Body of pancreas (tissue), 4 donors: ENCODE results near the gene CARD8. TPM values are rescaled to one million over a fixed set of nuclear protein-coding genes. Genes with fewer than 3 reads are reported as not detected.

Experiments
- ATAC-seq: fragments of 150-250 bp; one replicate; pipeline ENCODE4 v1.9.1; 2016
- DNase-seq, 4 donors: peaks; one replicate each; pipeline ENCODE4 v3.0.0-alpha.2; 2019
- H3K27ac ChIP-seq, 4 donors: fragments of 200-600 bp; sonication (generic); 1 replicate in 3 of 4; 2 replicates in 1 of 4; pipeline versions ENCODE4 v1.5.1 to v1.6.1; 2016 to 2019; ENCODE audit warnings: mild to moderate bottlenecking in 1 of 4, mixed read lengths in 1 of 4, moderate library complexity in 1 of 4
- H3K27me3 ChIP-seq, 2 donors: fragments of 200-600 bp; sonication (generic); one replicate each; pipeline ENCODE4 v1.6.0; 2016; ENCODE audit warnings: mild to moderate bottlenecking in 1 of 2
- H3K36me3 ChIP-seq, 2 donors: fragments of 200-600 bp; sonication (generic); replicated peaks in 1 of 2; 2 replicates each; pipeline ENCODE4 v1.5.1; 2016; ENCODE audit warnings: low read depth in 2 of 2; ENCODE audit not compliant: insufficient read depth in 1 of 2
- H3K4me1 ChIP-seq: fragments of 200-600 bp; sonication (generic); one replicate; pipeline ENCODE4 v1.6.0; 2016
- H3K4me3 ChIP-seq, 2 donors: fragments of 200-600 bp; sonication (generic); 1 replicate in 1 of 2; 2 replicates in 1 of 2; pipeline ENCODE4 v1.5.1; 2016 to 2019
- H3K9me3 ChIP-seq, 3 donors: fragments of 200-600 bp; sonication (generic); 1 replicate in 2 of 3; 2 replicates in 1 of 3; pipeline ENCODE4 v1.5.1; 2016
- CTCF ChIP-seq, 7 experiments: fragments of 450-650 bp in 4 of 7; fragments of 200-600 bp in 3 of 7; sonication (generic) in 3 of 7; IDR thresholded peaks; one replicate each; pipeline ENCODE4 v1.5.1; 2016 to 2019; ENCODE audit warnings: antibody characterized with exemption in 7 of 7
- POLR2A ChIP-seq, 3 donors: fragments of 450-650 bp; IDR thresholded peaks; one replicate each; pipeline ENCODE4 v1.6.1; 2016; ENCODE audit warnings: antibody characterized with exemption in 3 of 3, mild to moderate bottlenecking in 2 of 3
- WGBS, 2 donors: methylation state at CpG; one replicate each; pipeline ENCODE4 v1.1.5; 2017; 5-methylcytosine and 5-hydroxymethylcytosine counted together
- intact Hi-C: fragments of 100-400 bp; cut with DNase I; formaldehyde crosslinking; loops from one replicate; pipeline ENCODE4 v1.15.1; 2023
- total RNA-seq, 2 donors: library from RNA; depleted of rRNA; stranded (reverse); fragments of >200 nt; gene quantifications; one replicate each; pipeline ENCODE4 v1.1.0, GENCODE V29; 2016

Gene CARD8
- total RNA-seq, 2 donors from 2014 or later, result 23.7 to 24.4 TPM

DNA sequence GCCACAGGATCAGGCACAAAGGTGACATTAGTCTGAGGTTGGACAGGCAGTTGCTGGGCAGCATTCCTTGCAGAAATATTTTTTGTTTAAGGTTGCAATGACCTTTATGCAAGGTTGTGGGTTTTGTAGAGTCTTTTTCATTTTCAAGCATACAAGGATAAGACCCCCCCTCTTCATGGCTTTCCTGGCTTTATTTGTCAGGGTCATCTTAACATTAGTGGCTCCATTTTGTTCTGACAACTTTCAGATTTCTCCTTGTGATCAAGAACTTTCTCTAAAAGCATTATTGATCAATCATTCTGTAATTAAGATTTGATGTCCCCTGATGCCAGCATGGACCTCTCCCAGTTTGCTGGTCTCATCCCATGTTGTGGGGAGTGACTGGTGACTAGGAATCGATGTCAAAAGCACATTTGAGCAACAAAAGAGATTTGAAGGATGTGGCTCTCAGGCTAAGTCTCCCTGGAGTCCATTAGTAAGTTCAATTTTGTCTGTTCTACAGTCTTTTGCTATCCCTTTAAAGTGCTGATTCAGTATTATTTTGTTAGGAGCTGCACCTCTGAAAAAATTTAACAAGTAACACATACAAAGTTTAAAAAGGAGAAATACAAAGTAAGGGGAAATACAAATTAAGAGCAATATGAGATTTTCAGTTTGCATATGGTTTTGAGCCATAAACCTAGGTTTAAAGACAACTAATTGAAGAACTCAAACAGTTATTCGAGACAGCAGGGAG is 5.3 kb downstream of the CARD8 start:
- DNase-seq (no peak), ATAC-seq (no peak)
- H3K27ac ChIP-seq, result peak overlapping the region in 1 of 4 donors; percentile 66
- H3K9me3 ChIP-seq, result no peaks in the 10 kb centered on the region
- 84 to 85% methylated on average over 2 of the region's 2 CpGs for whole genome bisulfite sequencing, 2 donors
- H3K36me3 ChIP-seq, result no peaks in the 10 kb centered on the region
- intact Hi-C loops, result no loop called here
- TF ChIP-seq CTCF (IDR thresholded peaks at IDR 0.05) (no peak), POLR2A (IDR thresholded peaks at IDR 0.05) (no peak)
- H3K4me3 ChIP-seq, result no peak overlapping the region
- H3K27me3 ChIP-seq, result no peaks in the 10 kb centered on the region
- H3K4me1 ChIP-seq, result peaks cover 24% of the 10 kb centered on the region

GRCh38 chr19:48249502-48250014 is 6.2 kb downstream of the CARD8 start:
- no peak for TF ChIP-seq CTCF (IDR thresholded peaks at IDR 0.05)
- TF ChIP-seq POLR2A (IDR thresholded peaks at IDR 0.05), result peak in 2 of 3 donors; percentile 31 to 55
- ATAC-seq (no peak), DNase-seq (peak in 3 of 4 donors; percentile 16 to 58 (median 18))
- intact Hi-C loops, result no loop called here
- peak overlapping the region in 2 of 4 donors; percentile 34 to 66 for H3K27ac ChIP-seq
- H3K4me1 ChIP-seq, result peaks cover 17% of the 10 kb centered on the region
- no peaks in the 10 kb centered on the region for H3K36me3 ChIP-seq
- WGBS, 2 donors, result 65 to 84% methylated on average over 13 of the region's 13 CpGs
- no peaks in the 10 kb centered on the region for H3K9me3 ChIP-seq
- H3K27me3 ChIP-seq, result no peaks in the 10 kb centered on the region
- H3K4me3 ChIP-seq, result no peak overlapping the region

DNA sequence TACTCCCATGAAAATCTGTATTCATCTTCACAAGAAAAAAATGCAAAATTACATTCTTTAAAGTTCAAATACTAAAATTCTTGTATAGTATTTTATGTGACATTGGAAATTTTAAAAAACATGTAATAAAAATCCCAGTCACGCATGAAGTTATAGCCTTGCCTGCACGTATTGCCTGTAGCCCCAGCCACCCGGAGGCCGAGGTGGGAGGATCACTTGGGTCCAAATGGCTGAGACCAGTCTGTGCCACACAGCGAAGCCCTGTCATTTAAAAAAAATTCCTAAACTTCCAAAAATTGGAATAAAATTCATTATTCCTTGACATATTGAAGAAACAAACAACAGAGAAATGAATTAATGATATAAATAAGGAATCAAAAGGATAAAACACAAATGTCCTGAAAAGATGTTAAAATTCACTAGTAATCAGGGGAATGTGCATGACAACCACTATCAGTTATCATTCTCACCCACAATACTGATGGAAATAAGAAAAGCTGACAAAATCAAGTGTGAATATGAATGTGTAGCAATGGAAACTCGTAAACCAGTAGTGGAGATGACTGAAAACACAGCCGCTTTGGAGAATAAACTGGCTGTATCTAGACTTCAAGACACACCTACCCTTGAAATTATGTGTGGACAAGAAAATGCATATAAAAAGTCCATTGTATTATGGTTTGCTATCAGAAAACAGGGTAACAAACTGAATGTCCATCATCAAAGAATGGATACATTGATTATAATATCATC is 7.5 kb downstream of the CARD8 start:
- no peak for TF ChIP-seq POLR2A (IDR thresholded peaks at IDR 0.05)
- DNase-seq, result no peak
- no peak for ATAC-seq
- H3K27me3 ChIP-seq, result no peaks in the 10 kb centered on the region
- intact Hi-C loops, result no loop called here
- H3K27ac ChIP-seq, result peak overlapping the region in 1 of 4 donors; percentile 66
- peaks cover 8% of the 10 kb centered on the region for H3K4me1 ChIP-seq
- no peaks in the 10 kb centered on the region for H3K9me3 ChIP-seq
- no peaks in the 10 kb centered on the region for H3K36me3 ChIP-seq
- no peak overlapping the region for H3K4me3 ChIP-seq
- 84 to 91% methylated on average over 7 of the region's 7 CpGs for WGBS, 2 donors

- H3K9me3 ChIP-seq, result no peaks in the 10 kb centered on the region
- TF ChIP-seq POLR2A (IDR thresholded peaks at IDR 0.05) (no peak), CTCF (IDR thresholded peaks at IDR 0.05) (no peak)
- no peaks in the 10 kb centered on the region for H3K36me3 ChIP-seq
- H3K27me3 ChIP-seq, result no peaks in the 10 kb centered on the region
- ATAC-seq, result no peak
- no peak overlapping the region for H3K4me3 ChIP-seq
- no peak overlapping the region for H3K27ac ChIP-seq
- H3K4me1 ChIP-seq, result peaks cover 8% of the 10 kb centered on the region
- intact Hi-C loops, result no loop called here
- WGBS, 2 donors, result 93 to 97% methylated on average over 3 of the region's 3 CpGs
- no peak for DNase-seq
Measured at GRCh38 chr19:48247212-48247611, 8.5 kb downstream of the CARD8 start.

GRCh38 chr19:48246101-48246500 is 9.6 kb downstream of the CARD8 start:
- no peak for DNase-seq
- Histone ChIP-seq H3K4me3 (no peak overlapping the region), H3K36me3 (no peaks in the 10 kb centered on the region), H3K27me3 (no peaks in the 10 kb centered on the region), H3K4me1 (peaks cover 8% of the 10 kb centered on the region), H3K27ac (no peak overlapping the region), H3K9me3 (no peaks in the 10 kb centered on the region)
- no peak for ATAC-seq
- intact Hi-C loops, result no loop called here
- TF ChIP-seq CTCF (IDR thresholded peaks at IDR 0.05) (no peak), POLR2A (IDR thresholded peaks at IDR 0.05) (no peak)
- 39 to 54% methylated on average over 5 of the region's 5 CpGs for WGBS, 2 donors
